GM12878 (cell line): ENCODE data around the gene OLFML2A. TPM values are rescaled to one million over a fixed set of nuclear protein-coding genes. Genes with fewer than 3 reads are reported as not detected.

Experiments
- ATAC-seq: fragments of 200-7000 bp; cut with Tn5 transposase; 3 replicates; pipeline ENCODE4 v1.9.1; 2020; ENCODE audit warnings: mild to moderate bottlenecking, moderate library complexity
- BruUV-seq: library from RNA; stranded (reverse); fragments of 400-500 nt; replicated peaks from 2 replicates; lab custom pipeline; 2021; lab: Mats Ljungman, UMichigan
- CTCF ChIA-PET: fragments of 300-600 bp; sonication (Branson Sonifier 250); formaldehyde crosslinking; extraction: SDS; loops from one replicate; lab custom pipeline; 2021; ENCODE audit warnings: inconsistent platforms; lab: Yijun Ruan, JAX
- POLR2A ChIA-PET: fragments of 350-600 bp; formaldehyde crosslinking; extraction: SDS; loops from one replicate; lab custom pipeline; 2021; ENCODE audit warnings: inconsistent platforms; lab: Charles Lee
- RAD21 ChIA-PET: fragments of 300-600 bp; sonication (Branson Sonifier 250); formaldehyde crosslinking; loops from one replicate; lab custom pipeline; 2023; ENCODE audit warnings: antibody characterized with exemption; ENCODE audit not compliant: unreplicated experiment; lab: Charles Lee
- SMC1A ChIA-PET: fragments of 300-600 bp; sonication (Branson Sonifier 250); formaldehyde crosslinking; loops from one replicate; lab custom pipeline; 2023; ENCODE audit not compliant: unreplicated experiment, uncharacterized antibody; lab: Charles Lee
- DNase-seq: peaks from one replicate; pipeline ENCODE4 v3.0.0-alpha.2; 2011; ENCODE audit warnings: low read depth, low spot score
- FAIRE-seq: peaks from 3 replicates; lab custom pipeline; 2011; peaks lifted over from hg19 to GRCh38; lab: Jason Lieb, UNC
- H2AFZ ChIP-seq: 2 replicates; pipeline ENCODE4 v1.6.0; 2011; ENCODE audit warnings: low read depth, low read length, control low read depth; ENCODE audit not compliant: control insufficient read depth
- H3K27ac ChIP-seq: 2 replicates; pipeline ENCODE4 v1.5.1; 2011; ENCODE audit warnings: control low read depth; ENCODE audit not compliant: control insufficient read depth, insufficient read depth
- H3K27me3 ChIP-seq, 2 experiments: replicated peaks in 1 of 2; 2 replicates each; pipeline versions ENCODE4 v1.6.0 to v1.6.1; 2011; ENCODE audit warnings: low read length in 1 of 2; ENCODE audit not compliant: control insufficient read depth in 2 of 2, insufficient read depth in 2 of 2
- H3K36me3 ChIP-seq, 2 experiments: 2 replicates each; pipeline ENCODE4 v1.5.1; 2011; ENCODE audit warnings: low read length in 1 of 2; ENCODE audit not compliant: control insufficient read depth in 2 of 2, insufficient read depth in 2 of 2
- H3K4me1 ChIP-seq: 2 replicates; pipeline ENCODE4 v1.6.1; 2011; ENCODE audit warnings: mild to moderate bottlenecking, low read length, moderate library complexity, mixed read lengths; ENCODE audit not compliant: control insufficient read depth, insufficient read depth
- H3K4me2 ChIP-seq: 2 replicates; pipeline ENCODE4 v1.6.0; 2011; ENCODE audit warnings: control low read depth; ENCODE audit not compliant: control insufficient read depth, insufficient read depth
- H3K4me3 ChIP-seq: fragments of 200-600 bp; sonication (generic); 2 replicates; pipeline ENCODE4 v1.5.1; 2016
- H3K79me2 ChIP-seq: 2 replicates; pipeline ENCODE4 v1.6.0; 2011; ENCODE audit warnings: low read length; ENCODE audit not compliant: control insufficient read depth, insufficient read depth
- H3K9ac ChIP-seq: 2 replicates; pipeline ENCODE4 v1.8.0; 2011; ENCODE audit warnings: low read length, control low read depth, mixed read lengths; ENCODE audit not compliant: control insufficient read depth, insufficient read depth
- H3K9me3 ChIP-seq: replicated peaks from 3 replicates; pipeline ENCODE4 v1.5.1; 2011; ENCODE audit warnings: mild to moderate bottlenecking, low read length; ENCODE audit not compliant: control insufficient read depth, insufficient read depth
- H4K20me1 ChIP-seq: 2 replicates; pipeline ENCODE4 v1.6.0; 2011; ENCODE audit not compliant: control insufficient read depth, insufficient read depth
- CHD2 ChIP-seq: IDR thresholded peaks from 2 replicates; pipeline ENCODE4 v1.6.1; 2011; ENCODE audit warnings: low read depth, low read length, improper control_type of control experiment, borderline replicate concordance
- EED ChIP-seq: sonication (generic); IDR thresholded peaks from 2 replicates; pipeline ENCODE4 v1.6.1; 2016; ENCODE audit warnings: antibody characterized with exemption, low read depth
- EGR1 ChIP-seq, 2 experiments: IDR thresholded peaks; 1 replicate in 1 of 2; 2 replicates in 1 of 2; pipeline ENCODE4 v1.6.1; 2011 to 2012; ENCODE audit warnings: low read depth in 2 of 2, low read length in 2 of 2, borderline replicate concordance in 1 of 2, mild to moderate bottlenecking in 1 of 2, moderate library complexity in 1 of 2
- MEF2B ChIP-seq: fragments of 450-650 bp; IDR thresholded peaks from 2 replicates; pipeline ENCODE4 v1.6.1; 2018; ENCODE audit warnings: mild to moderate bottlenecking, moderate library complexity; ENCODE audit not compliant: partially characterized antibody, poor library complexity, severe bottlenecking
- MTA2 ChIP-seq: fragments of 450-650 bp; IDR thresholded peaks from 2 replicates; pipeline ENCODE4 v1.6.1; 2016; ENCODE audit warnings: low read depth, mild to moderate bottlenecking, moderate library complexity
- NBN ChIP-seq: fragments of 450-650 bp; IDR thresholded peaks from 2 replicates; pipeline ENCODE4 v1.6.1; 2016
- SIN3A ChIP-seq: IDR thresholded peaks from 2 replicates; pipeline ENCODE4 v1.6.1; 2012; ENCODE audit warnings: low read depth, low read length, improper control_type of control experiment
- SMAD1 ChIP-seq: fragments of 450-650 bp; IDR thresholded peaks from 2 replicates; pipeline ENCODE4 v1.6.1; 2018; ENCODE audit warnings: mild to moderate bottlenecking, low read depth; ENCODE audit not compliant: partially characterized antibody
- SMARCA5 ChIP-seq: fragments of 450-650 bp; IDR thresholded peaks from 2 replicates; pipeline ENCODE4 v1.6.1; 2017; ENCODE audit warnings: mild to moderate bottlenecking
- SP1 ChIP-seq: IDR thresholded peaks from one replicate; pipeline ENCODE4 v1.6.1; 2011; ENCODE audit warnings: low read depth, low read length
- ZBED1 ChIP-seq: IDR thresholded peaks from 2 replicates; pipeline ENCODE4 v1.6.1; 2016; ENCODE audit warnings: borderline replicate concordance
- WGBS: methylation state at CpG from one replicate; pipeline ENCODE4 v1.1.6; 2016; ENCODE audit warnings: low lambda C conversion rate; ENCODE audit not compliant: insufficient replicate concordance, insufficient coverage; ENCODE audit errors: missing lambda C conversion rate; 5-methylcytosine and 5-hydroxymethylcytosine counted together
- in situ Hi-C: fragments of 300-500 bp; cut with MboI; formaldehyde crosslinking; loops from 9 replicates; pipeline ENCODE4 v1.14.3; 2018; ENCODE audit warnings: mixed read lengths
- intact Hi-C: fragments of 100-400 bp; cut with micrococcal nuclease; formaldehyde crosslinking; loops from one replicate; pipeline ENCODE4 v1.14.2; 2022; ENCODE audit not compliant: unreplicated experiment
- polyA plus RNA-seq, 11 experiments: library from polyadenylated mRNA; depleted of rRNA in 4 of 11; unstranded in 6 of 11; stranded (reverse) in 5 of 11; fragments of >200 nt; fragmentation: Nextera tagmentation in 4 of 11; fragmentation: Illumina TruSeq in 1 of 11; extraction: Ambion mirVana in 4 of 11; extraction: Trizol in 1 of 11; gene quantifications; 1 replicate in 1 of 11; 2 replicates in 10 of 11; pipeline versions ENCODE4 v1.2.1 to v1.2.3, GENCODE V29; 2011 to 2016; ENCODE audit warnings: inconsistent platforms in 2 of 11, missing spikeins in 2 of 11, low read depth in 1 of 11
- total RNA-seq, 4 experiments: library from RNA; depleted of rRNA in 3 of 4; stranded (reverse); fragments of >200 nt in 3 of 4; fragmentation: Illumina TruSeq in 1 of 4; extraction: Trizol in 1 of 4; gene quantifications; 2 replicates each; pipeline versions ENCODE4 v1.2.1 to v1.2.3, GENCODE V29; 2013 to 2021
- TF ChIP-seq, protein P1 (sequence below): fragments of 450-650 bp; IDR thresholded peaks from 2 replicates; pipeline ENCODE4 v1.6.1; 2016; ENCODE audit warnings: mild to moderate bottlenecking
- TF ChIP-seq, protein P2 (sequence below): IDR thresholded peaks from 2 replicates; pipeline ENCODE4 v1.6.1; 2011; ENCODE audit warnings: low read depth, mild to moderate bottlenecking, low read length, moderate library complexity, borderline replicate concordance; ENCODE audit errors: extremely low read depth
- TF ChIP-seq, protein P3 (sequence below): IDR thresholded peaks from 2 replicates; pipeline ENCODE4 v1.6.1; 2011; ENCODE audit warnings: mild to moderate bottlenecking, low read depth, low read length, moderate library complexity; ENCODE audit not compliant: insufficient replicate concordance
- TF ChIP-seq, protein P4 (sequence below): fragments of 450-650 bp; IDR thresholded peaks from 2 replicates; pipeline ENCODE4 v1.6.1; 2014; ENCODE audit warnings: mild to moderate bottlenecking
- TF ChIP-seq, protein P5 (sequence below): fragments of 450-650 bp; formaldehyde crosslinking; IDR thresholded peaks from 2 replicates; pipeline ENCODE4 v1.4.0; 2020; ENCODE audit warnings: mild to moderate bottlenecking, moderate library complexity

Gene OLFML2A
- total and polyA plus RNA-seq, 10 of the 15 experiments (the other 5 are each of a cell fraction or from before 2014, with no cell fraction given) = 0.02 to 0.13 (median 0.10) TPM; not detected in 4

DNA sequence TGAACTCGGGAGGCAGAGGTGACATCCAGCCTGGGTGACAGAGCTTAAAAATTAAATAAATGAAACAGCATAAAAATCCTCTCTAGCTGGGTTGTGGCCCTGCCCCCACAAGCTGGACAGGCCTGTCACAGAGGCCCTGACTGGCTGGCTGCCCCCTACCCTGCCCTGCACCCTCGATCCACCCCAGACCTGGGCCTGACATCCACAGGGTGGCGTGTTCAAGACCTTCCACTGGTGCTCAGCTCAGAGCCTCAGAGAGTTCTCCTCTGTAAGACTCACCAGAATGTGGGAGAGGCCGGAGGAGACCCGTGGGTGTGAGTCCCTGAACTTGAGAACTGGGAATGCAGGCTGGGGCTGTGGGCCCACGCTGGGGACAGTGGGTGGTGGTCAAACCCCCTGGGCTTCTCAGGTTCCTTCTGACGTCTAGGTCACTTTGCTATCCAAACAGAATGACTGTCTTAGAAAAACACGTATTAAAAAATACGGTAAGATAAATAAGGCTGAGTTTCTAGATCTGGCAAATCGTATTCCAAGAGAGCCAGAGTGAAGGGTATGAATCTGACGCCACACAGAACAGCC is 66.6 kb downstream of the OLFML2A start (continued):
- TF ChIP-seq, protein P1, sequence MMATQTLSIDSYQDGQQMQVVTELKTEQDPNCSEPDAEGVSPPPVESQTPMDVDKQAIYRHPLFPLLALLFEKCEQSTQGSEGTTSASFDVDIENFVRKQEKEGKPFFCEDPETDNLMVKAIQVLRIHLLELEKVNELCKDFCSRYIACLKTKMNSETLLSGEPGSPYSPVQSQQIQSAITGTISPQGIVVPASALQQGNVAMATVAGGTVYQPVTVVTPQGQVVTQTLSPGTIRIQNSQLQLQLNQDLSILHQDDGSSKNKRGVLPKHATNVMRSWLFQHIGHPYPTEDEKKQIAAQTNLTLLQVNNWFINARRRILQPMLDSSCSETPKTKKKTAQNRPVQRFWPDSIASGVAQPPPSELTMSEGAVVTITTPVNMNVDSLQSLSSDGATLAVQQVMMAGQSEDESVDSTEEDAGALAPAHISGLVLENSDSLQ = no peak
- no peak for TF ChIP-seq MTA2
- TF ChIP-seq CHD2 = no peak
- TF ChIP-seq MEF2B = no peak
- TF ChIP-seq SMARCA5 = no peak

DNA sequence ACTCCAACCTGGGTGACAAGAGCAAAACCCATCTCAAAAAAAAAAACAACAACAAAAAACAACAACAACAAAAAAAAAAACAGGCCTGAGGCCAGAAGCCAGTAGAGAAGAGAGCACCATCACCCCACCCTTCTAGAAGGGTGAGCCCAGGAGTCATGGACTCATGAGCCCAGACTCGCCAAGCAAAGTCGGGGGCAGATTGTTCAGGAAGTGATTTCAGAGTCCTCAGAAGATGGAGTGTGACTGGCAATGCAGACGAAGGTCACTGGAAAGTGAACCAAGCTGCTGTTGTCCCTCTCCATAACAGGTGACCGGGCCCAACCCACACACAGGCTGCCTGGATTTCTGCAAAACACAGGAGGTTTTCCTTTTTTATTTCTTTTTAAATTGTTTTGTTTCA is 67.4 kb downstream of the OLFML2A start:
- Histone ChIP-seq H3K4me3 (no peak overlapping the region), H4K20me1 (no peaks in the 10 kb centered on the region), H3K4me1 (no peaks in the 10 kb centered on the region), H3K79me2 (no peaks in the 10 kb centered on the region), H3K4me2 (no peak overlapping the region), H3K9ac (no peak overlapping the region), H3K36me3 (no peaks in the 10 kb centered on the region), H3K27me3 (no peaks in the 10 kb centered on the region), H3K27ac (no peak overlapping the region), H3K9me3 (no peaks in the 10 kb centered on the region), H2AFZ (no peak overlapping the region)
- POLR2A ChIA-PET = interaction anchor here (0.6 kb wide), 1 partner anchor 36 kb away, joined by 3 read pairs; no protein-coding TSS in a partner anchor
- RAD21 ChIA-PET = interaction anchor here (1.7 kb wide), 1 partner anchor 9 kb away, joined by 6 read pairs; the partner anchor contains the start of gene WDR38
- intact Hi-C loops (no loop called here), in situ Hi-C loops (no loop called here)
- BruUV-seq = no TSS peak
- 33% methylated on average over 4 of the region's 4 CpGs for WGBS
- CTCF ChIA-PET = interaction anchor here (5.3 to 26.5 kb wide), 2 partner anchors 8 to 68 kb away, joined by 49 to 575 read pairs; partner anchors contain the start of genes NR6A1, OLFML2A and WDR38
- SMC1A ChIA-PET = no interaction called here
- DNase-seq = no peak
- no peak for ATAC-seq
- FAIRE-seq = no peak
- TF ChIP-seq SMAD1 (no peak), EED (no peak), EGR1 (IDR thresholded peaks at IDR 0.05; ENCODE audit: borderline replicate concordance in 1 of 2, low read depth in 2 of 2, low read length in 2 of 2) (no peak), NBN (no peak), SP1 (no peak), SIN3A (no peak), ZBED1 (no peak)
- TF ChIP-seq, protein P2, sequence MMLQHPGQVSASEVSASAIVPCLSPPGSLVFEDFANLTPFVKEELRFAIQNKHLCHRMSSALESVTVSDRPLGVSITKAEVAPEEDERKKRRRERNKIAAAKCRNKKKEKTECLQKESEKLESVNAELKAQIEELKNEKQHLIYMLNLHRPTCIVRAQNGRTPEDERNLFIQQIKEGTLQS = no peak
- TF ChIP-seq, protein P3, sequence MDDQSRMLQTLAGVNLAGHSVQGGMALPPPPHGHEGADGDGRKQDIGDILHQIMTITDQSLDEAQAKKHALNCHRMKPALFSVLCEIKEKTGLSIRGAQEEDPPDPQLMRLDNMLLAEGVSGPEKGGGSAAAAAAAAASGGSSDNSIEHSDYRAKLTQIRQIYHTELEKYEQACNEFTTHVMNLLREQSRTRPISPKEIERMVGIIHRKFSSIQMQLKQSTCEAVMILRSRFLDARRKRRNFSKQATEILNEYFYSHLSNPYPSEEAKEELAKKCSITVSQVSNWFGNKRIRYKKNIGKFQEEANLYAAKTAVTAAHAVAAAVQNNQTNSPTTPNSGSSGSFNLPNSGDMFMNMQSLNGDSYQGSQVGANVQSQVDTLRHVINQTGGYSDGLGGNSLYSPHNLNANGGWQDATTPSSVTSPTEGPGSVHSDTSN = no peak
- TF ChIP-seq, protein P4, sequence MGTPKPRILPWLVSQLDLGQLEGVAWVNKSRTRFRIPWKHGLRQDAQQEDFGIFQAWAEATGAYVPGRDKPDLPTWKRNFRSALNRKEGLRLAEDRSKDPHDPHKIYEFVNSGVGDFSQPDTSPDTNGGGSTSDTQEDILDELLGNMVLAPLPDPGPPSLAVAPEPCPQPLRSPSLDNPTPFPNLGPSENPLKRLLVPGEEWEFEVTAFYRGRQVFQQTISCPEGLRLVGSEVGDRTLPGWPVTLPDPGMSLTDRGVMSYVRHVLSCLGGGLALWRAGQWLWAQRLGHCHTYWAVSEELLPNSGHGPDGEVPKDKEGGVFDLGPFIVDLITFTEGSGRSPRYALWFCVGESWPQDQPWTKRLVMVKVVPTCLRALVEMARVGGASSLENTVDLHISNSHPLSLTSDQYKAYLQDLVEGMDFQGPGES = no peak
- TF ChIP-seq, protein P5, sequence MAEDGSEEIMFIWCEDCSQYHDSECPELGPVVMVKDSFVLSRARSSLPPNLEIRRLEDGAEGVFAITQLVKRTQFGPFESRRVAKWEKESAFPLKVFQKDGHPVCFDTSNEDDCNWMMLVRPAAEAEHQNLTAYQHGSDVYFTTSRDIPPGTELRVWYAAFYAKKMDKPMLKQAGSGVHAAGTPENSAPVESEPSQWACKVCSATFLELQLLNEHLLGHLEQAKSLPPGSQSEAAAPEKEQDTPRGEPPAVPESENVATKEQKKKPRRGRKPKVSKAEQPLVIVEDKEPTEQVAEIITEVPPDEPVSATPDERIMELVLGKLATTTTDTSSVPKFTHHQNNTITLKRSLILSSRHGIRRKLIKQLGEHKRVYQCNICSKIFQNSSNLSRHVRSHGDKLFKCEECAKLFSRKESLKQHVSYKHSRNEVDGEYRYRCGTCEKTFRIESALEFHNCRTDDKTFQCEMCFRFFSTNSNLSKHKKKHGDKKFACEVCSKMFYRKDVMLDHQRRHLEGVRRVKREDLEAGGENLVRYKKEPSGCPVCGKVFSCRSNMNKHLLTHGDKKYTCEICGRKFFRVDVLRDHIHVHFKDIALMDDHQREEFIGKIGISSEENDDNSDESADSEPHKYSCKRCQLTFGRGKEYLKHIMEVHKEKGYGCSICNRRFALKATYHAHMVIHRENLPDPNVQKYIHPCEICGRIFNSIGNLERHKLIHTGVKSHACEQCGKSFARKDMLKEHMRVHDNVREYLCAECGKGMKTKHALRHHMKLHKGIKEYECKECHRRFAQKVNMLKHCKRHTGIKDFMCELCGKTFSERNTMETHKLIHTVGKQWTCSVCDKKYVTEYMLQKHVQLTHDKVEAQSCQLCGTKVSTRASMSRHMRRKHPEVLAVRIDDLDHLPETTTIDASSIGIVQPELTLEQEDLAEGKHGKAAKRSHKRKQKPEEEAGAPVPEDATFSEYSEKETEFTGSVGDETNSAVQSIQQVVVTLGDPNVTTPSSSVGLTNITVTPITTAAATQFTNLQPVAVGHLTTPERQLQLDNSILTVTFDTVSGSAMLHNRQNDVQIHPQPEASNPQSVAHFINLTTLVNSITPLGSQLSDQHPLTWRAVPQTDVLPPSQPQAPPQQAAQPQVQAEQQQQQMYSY (CRISPR knock-in tag) = no peak
